ENCODE results near the gene OR4E2.

- no peak for TF ChIP-seq POLR2AphosphoS5 (IDR thresholded peaks at IDR 0.05)
- TF ChIP-seq CTCF (IDR thresholded peaks at IDR 0.05), result no peak
- TF ChIP-seq EP300 (IDR thresholded peaks at IDR 0.05), result no peak
Observed at GRCh38 chr14:21714318-21714929, 60.8 kb downstream of the OR4E2 start.
